Liver (tissue), 9 donors: ENCODE results near the gene SMIM35. TPM values are rescaled to one million over a fixed set of nuclear protein-coding genes. Genes with fewer than 3 reads are reported as not detected.

Source experiments
- DNase-seq: peaks from one replicate; pipeline ENCODE4 v3.0.0-alpha.2; 2017; ENCODE audit warnings: low spot score
- H3K27ac ChIP-seq, 2 donors: one replicate each; pipeline ENCODE4 v1.7.0; 2013; ENCODE audit warnings: inconsistent platforms in 2 of 2, low read length in 2 of 2, control low read depth in 1 of 2, low read depth in 1 of 2, mild to moderate bottlenecking in 1 of 2
- H3K27me3 ChIP-seq, 4 donors: one replicate each; pipeline versions ENCODE4 v1.6.1 to v1.7.0; 2013; ENCODE audit warnings: low read length in 3 of 4, inconsistent platforms in 1 of 4, mild to moderate bottlenecking in 1 of 4, moderate library complexity in 1 of 4; ENCODE audit not compliant: control insufficient read depth in 4 of 4, insufficient read depth in 4 of 4
- H3K36me3 ChIP-seq, 4 donors: one replicate each; pipeline versions ENCODE4 v1.6.1 to v1.7.0; 2013; ENCODE audit warnings: low read length in 3 of 4, mild to moderate bottlenecking in 3 of 4, low read depth in 1 of 4, moderate library complexity in 1 of 4; ENCODE audit not compliant: control insufficient read depth in 4 of 4, insufficient read depth in 3 of 4
- H3K4me1 ChIP-seq, 4 donors: one replicate each; pipeline versions ENCODE4 v1.6.1 to v1.7.0; 2013; ENCODE audit warnings: low read length in 3 of 4, mild to moderate bottlenecking in 3 of 4, moderate library complexity in 1 of 4; ENCODE audit not compliant: control insufficient read depth in 4 of 4, insufficient read depth in 4 of 4
- H3K4me3 ChIP-seq, 3 donors: one replicate each; pipeline versions ENCODE4 v1.6.1 to v1.7.0; 2013; ENCODE audit warnings: low read length in 3 of 3, control low read depth in 1 of 3, low read depth in 1 of 3, mild to moderate bottlenecking in 1 of 3
- H3K9ac ChIP-seq, 2 donors: one replicate each; pipeline ENCODE4 v1.7.0; 2013; ENCODE audit warnings: low read length in 2 of 2, mild to moderate bottlenecking in 2 of 2, moderate library complexity in 2 of 2, control low read depth in 1 of 2, low read depth in 1 of 2
- H3K9me3 ChIP-seq, 4 donors: one replicate each; pipeline versions ENCODE4 v1.6.1 to v1.7.0; 2013; ENCODE audit warnings: low read length in 3 of 4; ENCODE audit not compliant: control insufficient read depth in 4 of 4
- FOXA1 ChIP-seq: IDR thresholded peaks from 2 replicates; pipeline ENCODE4 v1.6.1; 2016; ENCODE audit warnings: antibody characterized with exemption
- FOXA2 ChIP-seq: IDR thresholded peaks from 2 replicates; pipeline ENCODE4 v1.6.1; 2016; ENCODE audit warnings: antibody characterized with exemption
- GABPA ChIP-seq, 2 donors: IDR thresholded peaks in 1 of 2; conservative IDR thresholded peaks in 1 of 2; 2 replicates each; pipeline ENCODE4 v1.6.1; 2016; ENCODE audit warnings: antibody characterized with exemption in 2 of 2, mild to moderate bottlenecking in 1 of 2, moderate library complexity in 1 of 2
- HNF4G ChIP-seq: IDR thresholded peaks from 2 replicates; pipeline ENCODE4 v1.6.1; 2016; ENCODE audit warnings: antibody characterized with exemption
- RAD21 ChIP-seq, 2 donors: IDR thresholded peaks; 2 replicates each; pipeline ENCODE4 v1.6.1; 2016; ENCODE audit warnings: antibody characterized with exemption in 2 of 2, mild to moderate bottlenecking in 2 of 2
- REST ChIP-seq: IDR thresholded peaks from 2 replicates; pipeline ENCODE4 v1.6.1; 2016; ENCODE audit warnings: antibody characterized with exemption, mild to moderate bottlenecking
- YY1 ChIP-seq: IDR thresholded peaks from 2 replicates; pipeline ENCODE4 v1.6.1; 2016; ENCODE audit warnings: antibody characterized with exemption, mild to moderate bottlenecking
- WGBS: extraction: QIAGEN DNeasy Blood & Tissue Kit; methylation state at CpG from one replicate; pipeline ENCODE4 v1.1.7; 2013; 5-methylcytosine and 5-hydroxymethylcytosine counted together
- polyA plus RNA-seq, 2 donors: library from polyadenylated mRNA; stranded (reverse) in 1 of 2; unstranded in 1 of 2; fragments of 200-250 nt in 1 of 2; fragments of >200 nt in 1 of 2; fragmentation: Nextera tagmentation in 1 of 2; extraction: Ambion mirVana in 1 of 2; gene quantifications; one replicate each; pipeline versions ENCODE4 v1.2.1 to v1.2.3, GENCODE V29; 2013 to 2015
- total RNA-seq, 2 donors: library from RNA; depleted of rRNA; stranded (reverse); fragments of >200 nt; gene quantifications; one replicate each; pipeline ENCODE4 v1.2.3, GENCODE V29; 2014
- TF ChIP-seq, protein P1 (sequence below): fragments of 150-350 bp; IDR thresholded peaks from 2 replicates; pipeline ENCODE4 v1.5.1; 2017; ENCODE audit warnings: improper control_type of control experiment, low read depth, low read length; ENCODE audit not compliant: missing input control
- TF ChIP-seq, protein P2 (sequence below): IDR thresholded peaks from 2 replicates; pipeline ENCODE4 v1.6.1; 2016; ENCODE audit warnings: antibody characterized with exemption
- TF ChIP-seq, protein P3 (sequence below): IDR thresholded peaks from 2 replicates; pipeline ENCODE4 v1.6.1; 2016; ENCODE audit warnings: antibody characterized with exemption
- donor health status: healthy.
- donor health status: healthy.
- donor health status: healthy.
- donor health status: healthy.
- donor health status: healthy.

Gene SMIM35
- total and polyA plus RNA-seq, 4 donors: 0.07 TPM; not detected in 3

GRCh38 chr11:118048472-118049370 lies 38.0 kb downstream of the SMIM35 start:
- Histone ChIP-seq H3K27me3 (no peaks in the 10 kb centered on the region), H3K4me3 (no peak overlapping the region), H3K4me1 (peaks cover 0 to 6% (median 1%) of the 10 kb centered on the region in 4 donors), H3K9me3 (no peaks in the 10 kb centered on the region), H3K36me3 (no peaks in the 10 kb centered on the region), H3K9ac (no peak overlapping the region), H3K27ac (no peak overlapping the region)
- DNase-seq: no peak
- no peak for TF ChIP-seq FOXA2
- no peak for TF ChIP-seq RAD21 (IDR thresholded peaks at IDR 0.05)
- TF ChIP-seq FOXA1: no peak
- TF ChIP-seq, protein P1, sequence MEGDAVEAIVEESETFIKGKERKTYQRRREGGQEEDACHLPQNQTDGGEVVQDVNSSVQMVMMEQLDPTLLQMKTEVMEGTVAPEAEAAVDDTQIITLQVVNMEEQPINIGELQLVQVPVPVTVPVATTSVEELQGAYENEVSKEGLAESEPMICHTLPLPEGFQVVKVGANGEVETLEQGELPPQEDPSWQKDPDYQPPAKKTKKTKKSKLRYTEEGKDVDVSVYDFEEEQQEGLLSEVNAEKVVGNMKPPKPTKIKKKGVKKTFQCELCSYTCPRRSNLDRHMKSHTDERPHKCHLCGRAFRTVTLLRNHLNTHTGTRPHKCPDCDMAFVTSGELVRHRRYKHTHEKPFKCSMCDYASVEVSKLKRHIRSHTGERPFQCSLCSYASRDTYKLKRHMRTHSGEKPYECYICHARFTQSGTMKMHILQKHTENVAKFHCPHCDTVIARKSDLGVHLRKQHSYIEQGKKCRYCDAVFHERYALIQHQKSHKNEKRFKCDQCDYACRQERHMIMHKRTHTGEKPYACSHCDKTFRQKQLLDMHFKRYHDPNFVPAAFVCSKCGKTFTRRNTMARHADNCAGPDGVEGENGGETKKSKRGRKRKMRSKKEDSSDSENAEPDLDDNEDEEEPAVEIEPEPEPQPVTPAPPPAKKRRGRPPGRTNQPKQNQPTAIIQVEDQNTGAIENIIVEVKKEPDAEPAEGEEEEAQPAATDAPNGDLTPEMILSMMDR: no peak
- TF ChIP-seq, protein P2, sequence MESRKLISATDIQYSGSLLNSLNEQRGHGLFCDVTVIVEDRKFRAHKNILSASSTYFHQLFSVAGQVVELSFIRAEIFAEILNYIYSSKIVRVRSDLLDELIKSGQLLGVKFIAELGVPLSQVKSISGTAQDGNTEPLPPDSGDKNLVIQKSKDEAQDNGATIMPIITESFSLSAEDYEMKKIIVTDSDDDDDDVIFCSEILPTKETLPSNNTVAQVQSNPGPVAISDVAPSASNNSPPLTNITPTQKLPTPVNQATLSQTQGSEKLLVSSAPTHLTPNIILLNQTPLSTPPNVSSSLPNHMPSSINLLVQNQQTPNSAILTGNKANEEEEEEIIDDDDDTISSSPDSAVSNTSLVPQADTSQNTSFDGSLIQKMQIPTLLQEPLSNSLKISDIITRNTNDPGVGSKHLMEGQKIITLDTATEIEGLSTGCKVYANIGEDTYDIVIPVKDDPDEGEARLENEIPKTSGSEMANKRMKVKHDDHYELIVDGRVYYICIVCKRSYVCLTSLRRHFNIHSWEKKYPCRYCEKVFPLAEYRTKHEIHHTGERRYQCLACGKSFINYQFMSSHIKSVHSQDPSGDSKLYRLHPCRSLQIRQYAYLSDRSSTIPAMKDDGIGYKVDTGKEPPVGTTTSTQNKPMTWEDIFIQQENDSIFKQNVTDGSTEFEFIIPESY: no peak
- WGBS: 75% methylated on average over 11 of the region's 11 CpGs

DNA sequence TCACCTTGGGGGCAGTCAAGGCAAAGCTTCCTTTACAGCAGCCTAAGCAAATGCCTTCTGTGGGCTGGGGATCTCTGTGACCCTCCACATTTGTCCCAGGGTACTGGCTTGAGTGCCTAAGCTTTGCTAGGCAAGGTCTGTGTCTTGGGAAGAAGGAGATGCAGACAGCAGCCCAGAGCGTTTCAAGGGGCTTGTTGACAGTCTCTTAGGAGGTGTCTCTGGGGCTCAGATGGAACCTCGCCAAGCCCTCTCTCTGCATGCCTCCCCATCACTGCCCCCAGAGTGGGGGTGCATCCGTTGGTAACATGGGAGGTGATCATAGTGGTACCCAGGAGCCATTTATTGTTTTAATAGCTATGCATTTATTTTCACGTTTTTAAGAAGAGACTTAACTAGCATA lies 39.0 kb downstream of the SMIM35 start:
- no peak overlapping the region for H3K4me3 ChIP-seq
- TF ChIP-seq, protein P3, sequence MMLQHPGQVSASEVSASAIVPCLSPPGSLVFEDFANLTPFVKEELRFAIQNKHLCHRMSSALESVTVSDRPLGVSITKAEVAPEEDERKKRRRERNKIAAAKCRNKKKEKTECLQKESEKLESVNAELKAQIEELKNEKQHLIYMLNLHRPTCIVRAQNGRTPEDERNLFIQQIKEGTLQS: no peak
- no peak for TF ChIP-seq REST
- TF ChIP-seq YY1: no peak
- no peak for TF ChIP-seq GABPA (IDR thresholded peaks at IDR 0.05 in 1 of 2, conservative IDR thresholded peaks at IDR 0.05 in 1 of 2)
- no peak for TF ChIP-seq HNF4G
- H3K9ac ChIP-seq: no peak overlapping the region
- H3K27ac ChIP-seq: no peak overlapping the region
- no peaks in the 10 kb centered on the region for H3K9me3 ChIP-seq
- H3K36me3 ChIP-seq: no peaks in the 10 kb centered on the region
- no peak for DNase-seq
- H3K27me3 ChIP-seq: no peaks in the 10 kb centered on the region
- 86% methylated on average over 4 of the region's 4 CpGs for WGBS
- peaks cover 0 to 6% (median 1%) of the 10 kb centered on the region in 4 donors for H3K4me1 ChIP-seq
